ENCODE data around the gene INTS3.
"Not testable (repeated sequence)": the region's sequence is repeated elsewhere in the genome, so short reads cannot be mapped to it uniquely, and the experiment has no call there.

The INTS3 gene

DNA sequence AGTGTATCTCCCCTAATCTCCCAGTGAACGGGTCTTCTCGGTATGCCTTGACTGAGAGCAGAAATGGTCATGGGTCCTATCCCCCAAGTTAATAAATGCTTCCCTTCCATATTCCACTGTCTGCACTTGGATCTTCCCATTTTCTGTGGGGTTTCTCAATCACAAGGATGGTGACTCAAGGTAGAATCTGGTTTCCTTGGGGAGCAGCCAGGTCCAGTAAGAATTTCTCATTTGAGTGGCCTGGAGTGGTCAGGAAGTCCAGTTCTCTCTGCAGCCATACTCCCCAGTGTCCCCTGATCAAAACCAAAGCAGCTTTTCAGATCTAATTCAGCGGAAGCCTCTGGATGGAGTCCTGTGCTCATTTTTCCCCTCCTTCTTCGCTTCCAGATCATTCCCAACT, 32.6 kb downstream of the INTS3 start:
- DNase-seq = no peak

DNA sequence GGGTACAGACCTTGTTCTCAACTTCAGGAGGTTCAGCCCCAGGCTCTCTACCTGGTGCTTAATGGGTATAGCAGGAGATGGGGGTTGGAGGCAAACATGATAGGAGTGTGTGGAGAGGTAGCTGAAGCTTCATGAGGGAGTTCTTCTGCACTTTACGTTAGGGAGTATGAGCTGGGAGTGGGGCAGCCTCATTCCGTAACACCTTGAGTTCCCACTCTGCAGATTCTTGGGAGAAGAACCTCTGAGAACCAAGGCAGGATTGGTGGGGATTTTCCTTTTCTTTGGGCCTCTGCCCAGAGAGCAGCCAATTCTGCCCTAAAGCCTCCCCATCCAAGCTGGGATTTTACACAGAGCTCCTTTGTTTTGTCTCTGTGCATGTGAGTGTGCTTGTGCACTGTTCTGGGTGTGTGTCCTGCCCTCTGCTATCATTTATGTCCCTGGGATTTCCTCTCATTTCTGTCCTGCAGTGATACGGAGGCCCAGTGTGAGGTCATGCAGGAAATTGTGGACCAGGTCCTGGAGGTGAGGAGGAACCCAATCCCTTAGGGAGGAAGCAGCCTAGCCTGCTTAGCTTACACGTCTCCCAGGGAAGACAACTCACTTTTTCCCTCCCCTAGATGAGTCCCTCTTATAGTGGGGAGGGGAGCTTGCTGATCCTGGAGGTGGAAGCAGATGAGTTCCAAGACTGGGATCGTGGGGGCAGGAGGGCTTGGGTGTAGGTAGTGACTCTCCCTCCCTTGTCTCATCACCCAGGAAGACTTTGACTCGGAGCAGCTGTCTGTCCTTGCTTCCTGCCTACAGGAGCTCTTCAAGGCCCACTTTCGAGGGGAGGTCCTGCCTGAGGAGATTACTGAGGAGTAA, 35.7 kb downstream of the INTS3 start:
- DNase-seq = no peak

DNA sequence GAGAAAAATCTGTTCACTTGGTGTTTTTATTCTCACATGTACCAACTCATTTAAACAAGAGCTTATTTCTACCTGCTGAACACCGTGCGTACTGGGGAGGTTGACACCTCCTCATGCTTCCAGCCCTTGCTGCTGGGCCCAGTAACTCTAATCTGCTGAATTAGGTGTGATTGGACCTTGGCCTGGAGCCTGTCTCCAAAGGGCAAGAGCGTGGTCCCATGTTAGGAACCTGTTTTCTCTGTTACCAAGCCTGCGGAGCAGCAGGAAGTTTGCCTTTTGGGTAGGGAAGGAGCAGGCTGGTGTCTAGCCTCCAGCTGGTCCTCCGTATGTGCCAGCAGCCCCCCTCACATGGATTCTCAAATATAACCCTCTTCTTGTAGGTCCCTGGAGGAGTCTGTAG, 36.5 kb downstream of the INTS3 start:
- no peak for DNase-seq

DNA sequence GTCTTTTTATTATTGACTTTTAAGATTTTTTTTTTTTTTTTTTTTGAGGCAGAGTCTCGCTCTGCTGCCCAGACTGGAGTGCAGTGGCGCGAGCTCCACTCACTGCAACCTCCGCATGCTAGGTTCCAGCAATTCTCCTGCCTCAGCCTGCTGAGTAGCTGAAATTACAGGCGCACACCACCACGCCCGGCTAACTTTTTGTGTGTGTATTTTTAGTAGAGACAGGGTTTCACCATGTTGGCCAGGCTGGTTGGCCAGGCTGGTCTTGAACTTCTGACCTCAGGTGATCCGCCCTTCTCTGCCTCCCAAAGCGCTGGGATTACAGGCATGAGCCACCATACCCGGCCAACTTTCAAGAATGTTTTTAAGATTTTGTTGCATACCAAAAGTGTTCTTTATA, 38.8 kb downstream of the INTS3 start:
- not testable (repeated sequence) for DNase-seq

DNA sequence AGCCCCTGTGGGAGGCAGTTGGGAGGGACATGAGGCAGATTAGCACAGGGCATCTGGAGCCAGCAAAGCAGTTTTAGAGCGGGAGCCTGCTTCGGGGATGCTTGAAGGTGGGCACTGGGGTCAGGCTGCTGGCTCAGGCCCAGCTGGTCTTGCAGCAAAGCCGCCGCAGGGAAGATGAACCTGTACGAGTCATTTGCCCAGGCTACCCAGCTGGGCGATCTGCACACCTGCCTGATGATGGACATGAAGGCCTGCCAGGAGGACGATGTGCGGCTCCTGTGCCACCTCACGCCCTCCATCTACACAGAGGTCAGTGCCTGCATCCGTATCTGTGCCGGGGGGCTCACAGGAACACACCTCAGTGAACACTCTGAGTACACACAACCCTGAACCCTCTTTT, 39.7 kb downstream of the INTS3 start:
- no peak for DNase-seq

DNA sequence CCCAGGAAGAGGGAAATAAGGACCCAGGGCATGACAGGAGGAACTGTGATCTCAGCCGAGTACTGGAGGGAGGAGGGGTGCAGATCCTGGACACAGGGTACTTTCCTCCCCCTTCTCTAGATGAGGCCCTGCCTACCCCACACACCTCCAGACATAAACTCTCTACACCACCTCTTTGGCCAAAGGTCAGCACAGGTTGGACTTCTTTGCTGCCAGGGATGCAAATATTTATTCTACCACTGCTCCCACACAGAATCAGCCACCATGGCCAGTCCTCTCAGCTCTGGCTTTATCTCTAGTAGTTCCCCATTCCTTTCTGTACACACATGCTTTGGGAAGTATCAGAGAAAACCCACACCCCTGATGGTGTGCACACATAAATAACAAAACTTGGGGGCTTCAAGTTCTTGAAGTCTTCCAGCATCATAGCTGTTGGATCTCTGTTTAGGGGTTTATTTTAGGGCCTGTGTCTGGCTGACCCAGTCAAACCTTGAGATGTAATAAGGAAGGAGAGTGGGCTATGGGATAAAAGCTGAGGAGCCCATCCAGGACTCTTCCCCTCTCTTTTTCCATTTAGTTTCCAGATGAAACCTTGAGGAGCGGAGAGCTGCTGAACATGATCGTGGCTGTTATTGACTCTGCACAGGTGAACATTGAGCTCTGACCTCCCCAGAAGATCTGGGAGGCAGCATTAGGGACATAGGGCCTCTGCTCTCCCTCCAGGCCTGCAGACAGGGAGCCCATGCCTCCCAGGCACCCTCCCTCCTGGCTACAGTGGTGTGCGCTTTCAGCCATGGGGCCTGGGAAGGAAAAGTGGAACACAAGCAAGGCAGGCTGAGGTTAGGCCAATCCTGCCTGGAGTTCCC, 40.7 kb downstream of the INTS3 start:
- no peak for DNase-seq

DNA sequence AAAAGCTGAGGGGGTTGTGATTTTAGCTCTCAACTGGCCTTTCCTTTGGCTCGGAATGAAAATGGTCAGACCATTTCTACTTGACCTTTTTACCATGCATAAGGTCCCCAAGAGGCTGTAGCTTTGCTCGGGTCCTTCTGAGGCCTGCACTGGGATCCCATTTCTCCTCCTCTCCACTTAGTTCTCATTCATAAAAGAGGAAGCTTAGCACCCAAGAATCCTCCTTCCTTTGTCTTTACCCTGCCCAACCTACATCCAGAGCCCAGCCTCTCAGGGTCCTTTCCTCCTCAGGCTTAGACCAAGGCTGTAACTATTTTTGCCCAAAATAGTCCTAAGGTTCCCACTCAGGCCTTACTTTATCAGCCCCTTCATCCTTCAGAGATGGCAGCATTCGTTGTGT, 41.4 kb downstream of the INTS3 start:
- no peak for DNase-seq

DNA sequence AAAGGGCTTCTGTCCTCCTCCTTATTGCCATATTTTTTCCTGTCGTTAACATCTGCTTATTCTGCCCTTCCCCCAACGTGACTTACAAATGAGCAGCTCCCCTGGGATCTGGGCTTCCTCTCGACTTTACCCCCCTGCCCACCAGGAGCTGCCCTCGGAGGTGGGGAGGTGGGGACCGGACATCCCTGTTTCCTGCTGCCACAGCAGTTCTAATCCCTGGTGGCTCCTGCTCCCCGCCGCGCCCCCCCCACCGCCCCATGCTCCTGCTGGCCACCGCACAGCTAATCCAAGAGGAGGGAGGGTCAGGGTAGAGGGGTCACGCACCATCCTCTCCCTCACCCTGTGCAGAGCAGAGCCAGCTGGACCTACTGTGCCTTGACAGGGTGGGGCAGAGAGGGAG, 42.9 kb downstream of the INTS3 start:
- no peak for DNase-seq

DNA sequence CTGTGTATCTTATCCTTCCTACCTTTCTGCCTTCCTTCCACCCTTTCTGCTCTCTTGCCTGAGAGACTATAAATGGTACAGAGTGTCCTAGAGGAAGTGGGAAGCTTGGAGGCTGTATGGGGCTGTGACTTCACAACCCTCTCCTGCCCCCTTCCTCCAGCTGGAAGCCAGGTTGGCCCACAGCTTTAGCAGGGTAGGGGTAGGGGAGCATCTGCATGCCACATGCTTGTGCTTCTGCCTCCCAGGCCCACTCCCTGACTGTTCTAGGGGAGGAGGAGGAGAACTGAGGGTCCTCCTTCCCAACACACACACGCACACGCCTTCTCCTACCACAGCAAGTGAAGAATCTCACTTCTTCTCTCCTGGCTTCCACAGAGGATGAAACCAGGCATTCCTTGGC, 43.4 kb downstream of the INTS3 start:
- DNase-seq = no peak

DNA sequence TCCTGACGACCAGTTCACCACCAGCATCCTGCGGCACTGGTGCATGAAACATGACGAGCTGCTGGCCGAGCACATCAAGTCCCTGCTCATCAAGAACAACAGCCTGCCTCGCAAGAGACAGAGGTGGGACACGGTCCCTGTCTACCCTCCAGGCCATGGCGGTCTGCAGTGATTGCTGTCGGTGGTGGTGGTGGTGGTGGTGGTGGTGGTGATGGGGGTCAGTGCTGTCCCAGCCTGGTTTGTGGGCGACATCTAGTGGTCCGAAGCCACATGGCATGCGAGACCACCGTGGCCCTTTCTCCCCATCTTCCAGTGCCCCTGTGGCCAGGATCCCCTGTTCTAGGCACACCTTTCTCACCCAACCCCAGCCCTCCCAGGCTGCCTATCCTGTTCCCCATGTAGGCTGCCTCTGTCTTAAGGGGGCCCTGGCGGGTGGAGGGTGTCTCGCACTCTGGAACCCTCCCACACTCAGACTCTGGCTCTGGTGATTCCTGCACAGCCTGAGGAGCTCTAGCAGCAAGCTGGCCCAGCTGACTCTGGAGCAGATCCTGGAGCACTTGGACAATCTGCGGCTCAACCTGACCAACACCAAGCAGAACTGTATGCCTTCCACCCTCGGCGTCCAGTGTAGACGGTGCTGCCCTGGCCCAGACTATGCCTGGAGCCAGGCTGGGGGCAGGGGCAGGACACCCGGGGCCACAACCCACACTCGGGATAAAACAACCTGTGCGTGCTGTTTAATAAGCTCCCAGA, 44.2 kb downstream of the INTS3 start:
- peak; percentile 56 for DNase-seq

DNA sequence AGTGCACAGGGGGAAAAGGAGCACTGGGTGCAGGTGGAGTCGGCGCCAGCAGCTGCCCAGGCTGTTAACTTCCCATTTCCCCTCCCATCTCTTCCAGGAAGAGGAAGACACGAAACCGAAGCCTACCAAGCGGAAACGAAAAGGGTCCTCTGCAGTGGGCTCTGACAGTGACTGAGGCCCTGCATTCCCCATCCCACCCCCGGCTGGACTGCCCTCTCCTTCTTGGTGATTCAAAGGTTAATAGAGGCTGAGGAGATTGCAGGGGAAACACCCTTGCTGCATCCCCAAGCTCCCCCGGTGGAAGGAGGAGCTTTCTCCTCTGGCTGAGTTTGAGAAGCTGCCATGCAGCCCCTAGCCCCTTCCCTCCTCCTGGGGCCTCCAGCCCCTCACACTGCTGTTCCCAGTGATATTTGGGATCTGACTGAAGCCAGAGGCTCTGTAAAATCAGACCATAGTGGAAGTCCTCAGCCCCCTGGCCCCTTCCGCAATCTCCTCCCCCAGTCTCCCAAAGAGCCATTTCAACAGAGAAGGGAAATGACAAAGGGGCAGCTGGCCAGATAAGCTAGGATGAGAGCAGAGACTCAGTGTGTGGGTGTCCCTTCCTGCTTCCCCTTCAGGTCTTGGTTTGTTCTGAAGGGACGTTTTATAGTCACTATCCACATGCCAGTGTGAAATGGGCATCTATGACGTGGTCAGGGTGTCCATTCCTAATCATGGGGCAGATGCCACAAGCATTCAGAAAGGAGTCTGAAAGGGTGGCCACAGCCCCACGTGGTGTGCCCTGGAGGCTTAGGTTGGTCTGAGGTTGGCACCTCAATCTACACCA, 45.5 kb downstream of the INTS3 start:
- DNase-seq = no peak

DNA sequence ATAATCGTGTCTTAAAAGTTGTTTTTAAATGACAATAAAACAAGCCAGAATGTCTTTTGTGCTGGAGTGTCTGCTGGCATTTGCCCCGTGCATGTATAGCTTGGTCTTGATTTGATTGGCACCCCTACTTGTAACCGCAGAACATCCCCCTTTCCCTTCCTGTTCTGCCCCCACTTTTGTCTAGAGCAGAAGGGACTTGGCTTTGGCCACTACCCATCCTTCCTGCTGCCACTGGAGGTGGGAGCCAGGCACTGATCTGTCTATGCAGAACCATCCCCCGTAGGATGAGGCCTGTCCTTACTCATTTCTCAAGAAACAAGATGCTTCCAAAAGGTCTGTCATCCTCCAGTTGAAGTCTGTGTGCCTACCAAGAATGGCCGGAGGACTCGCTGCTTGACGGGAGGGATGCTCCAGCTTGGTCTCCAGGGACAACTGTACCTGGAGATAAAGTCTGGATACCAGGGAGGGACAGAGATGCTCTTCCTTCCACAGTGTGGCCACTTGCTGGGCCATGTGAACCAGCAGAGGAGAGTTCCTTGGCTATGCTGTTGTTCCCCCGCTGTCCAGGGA, 46.3 kb downstream of the INTS3 start:
- DNase-seq = no peak

DNA sequence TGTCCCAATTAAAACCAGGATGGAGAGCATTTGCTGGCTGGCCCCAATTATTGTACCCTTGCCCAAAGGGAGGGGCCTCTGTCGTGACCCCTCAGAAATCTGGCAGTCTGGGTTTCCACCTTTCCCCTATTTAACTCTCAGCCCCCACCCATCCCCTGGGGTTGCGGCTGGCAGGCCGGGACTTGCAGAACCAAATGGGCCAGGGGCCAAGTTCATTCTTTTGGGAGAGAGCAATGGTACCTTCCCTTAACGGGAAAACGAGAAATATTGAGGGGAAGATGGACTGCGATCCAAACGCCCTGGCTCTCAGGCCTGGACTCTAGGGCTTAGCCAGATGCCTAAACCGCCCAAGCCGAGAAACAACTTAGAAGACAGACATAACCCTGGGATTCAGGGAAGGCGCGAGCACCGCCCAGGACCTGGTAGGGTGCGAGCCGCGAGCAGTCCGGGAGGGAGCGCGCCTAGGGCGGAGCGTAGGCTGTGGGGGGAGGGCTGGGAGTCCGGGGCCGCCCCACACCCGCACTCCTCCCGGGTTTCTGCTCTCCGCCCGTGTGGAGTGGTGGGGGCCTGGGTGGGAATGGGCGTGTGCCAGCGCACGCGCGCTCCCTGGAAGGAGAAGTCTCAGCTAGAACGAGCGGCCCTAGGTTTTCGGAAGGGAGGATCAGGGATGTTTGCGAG, 47.1 kb downstream of the INTS3 start, which contains the start of gene SLC27A3:
Gene SLC27A3, plus strand, starts transcription at position 628 of the 678 bp plus-strand sequence. CDS start 91 bp downstream, outside the sequence.
- peak; percentile 92 for DNase-seq

DNA sequence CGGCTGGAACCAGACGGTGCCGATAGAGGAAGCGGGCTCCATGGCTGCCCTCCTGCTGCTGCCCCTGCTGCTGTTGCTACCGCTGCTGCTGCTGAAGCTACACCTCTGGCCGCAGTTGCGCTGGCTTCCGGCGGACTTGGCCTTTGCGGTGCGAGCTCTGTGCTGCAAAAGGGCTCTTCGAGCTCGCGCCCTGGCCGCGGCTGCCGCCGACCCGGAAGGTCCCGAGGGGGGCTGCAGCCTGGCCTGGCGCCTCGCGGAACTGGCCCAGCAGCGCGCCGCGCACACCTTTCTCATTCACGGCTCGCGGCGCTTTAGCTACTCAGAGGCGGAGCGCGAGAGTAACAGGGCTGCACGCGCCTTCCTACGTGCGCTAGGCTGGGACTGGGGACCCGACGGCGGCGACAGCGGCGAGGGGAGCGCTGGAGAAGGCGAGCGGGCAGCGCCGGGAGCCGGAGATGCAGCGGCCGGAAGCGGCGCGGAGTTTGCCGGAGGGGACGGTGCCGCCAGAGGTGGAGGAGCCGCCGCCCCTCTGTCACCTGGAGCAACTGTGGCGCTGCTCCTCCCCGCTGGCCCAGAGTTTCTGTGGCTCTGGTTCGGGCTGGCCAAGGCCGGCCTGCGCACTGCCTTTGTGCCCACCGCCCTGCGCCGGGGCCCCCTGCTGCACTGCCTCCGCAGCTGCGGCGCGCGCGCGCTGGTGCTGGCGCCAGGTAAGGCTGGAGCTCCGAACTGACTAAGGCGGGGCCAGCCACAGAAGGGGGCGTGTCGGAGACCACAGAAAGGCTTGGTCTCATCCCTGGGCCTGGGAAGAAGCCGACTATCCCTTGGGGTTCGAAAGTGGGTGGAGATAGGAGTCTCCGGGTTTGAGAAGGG, 47.8 kb downstream of the INTS3 start:
- peak; percentile 72 for DNase-seq

DNA sequence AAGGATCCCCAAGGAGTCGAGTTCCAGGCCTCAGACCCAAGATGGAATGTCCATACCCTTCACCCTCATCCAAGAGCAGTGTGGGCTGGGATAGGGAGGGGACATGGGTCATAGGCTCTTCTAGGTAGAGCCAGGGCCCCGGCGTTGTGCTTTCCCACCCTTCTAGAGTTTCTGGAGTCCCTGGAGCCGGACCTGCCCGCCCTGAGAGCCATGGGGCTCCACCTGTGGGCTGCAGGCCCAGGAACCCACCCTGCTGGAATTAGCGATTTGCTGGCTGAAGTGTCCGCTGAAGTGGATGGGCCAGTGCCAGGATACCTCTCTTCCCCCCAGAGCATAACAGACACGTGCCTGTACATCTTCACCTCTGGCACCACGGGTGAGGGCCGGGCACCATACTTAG, 48.5 kb downstream of the INTS3 start:
- DNase-seq = no peak

DNA sequence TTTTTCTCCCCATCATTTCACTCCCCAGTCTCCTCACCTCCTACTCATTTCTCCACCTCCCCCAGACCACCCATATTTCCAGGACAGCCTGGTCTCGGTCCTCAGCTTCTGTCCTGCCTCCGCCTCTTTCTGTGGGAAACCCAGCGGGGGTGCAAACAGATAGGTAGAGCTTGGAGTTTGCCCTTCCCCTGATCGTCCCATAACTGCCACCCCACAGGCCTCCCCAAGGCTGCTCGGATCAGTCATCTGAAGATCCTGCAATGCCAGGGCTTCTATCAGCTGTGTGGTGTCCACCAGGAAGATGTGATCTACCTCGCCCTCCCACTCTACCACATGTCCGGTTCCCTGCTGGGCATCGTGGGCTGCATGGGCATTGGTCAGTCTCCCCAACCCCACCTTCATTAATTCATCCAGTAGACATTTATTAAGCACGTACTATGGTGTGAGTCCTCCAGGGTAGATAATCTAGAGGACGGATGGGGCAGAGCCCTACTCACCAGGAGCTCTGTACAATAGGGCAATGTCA, 49.1 kb downstream of the INTS3 start:
- DNase-seq = no peak

DNA sequence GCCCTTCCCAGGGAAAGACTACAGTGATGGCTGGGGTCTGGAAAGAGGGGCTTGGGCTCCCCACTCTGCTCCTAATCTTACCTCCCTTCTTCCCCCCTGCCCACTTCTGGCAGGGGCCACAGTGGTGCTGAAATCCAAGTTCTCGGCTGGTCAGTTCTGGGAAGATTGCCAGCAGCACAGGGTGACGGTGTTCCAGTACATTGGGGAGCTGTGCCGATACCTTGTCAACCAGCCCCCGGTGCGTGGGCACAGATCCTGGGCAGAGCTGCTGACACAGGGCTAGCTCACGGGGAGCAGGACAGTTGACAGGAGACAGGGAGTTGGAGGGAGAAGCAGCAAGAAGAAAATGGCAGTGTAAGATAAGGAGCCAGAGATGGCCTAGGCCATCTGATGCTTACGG, 49.8 kb downstream of the INTS3 start:
- DNase-seq = no peak

DNA sequence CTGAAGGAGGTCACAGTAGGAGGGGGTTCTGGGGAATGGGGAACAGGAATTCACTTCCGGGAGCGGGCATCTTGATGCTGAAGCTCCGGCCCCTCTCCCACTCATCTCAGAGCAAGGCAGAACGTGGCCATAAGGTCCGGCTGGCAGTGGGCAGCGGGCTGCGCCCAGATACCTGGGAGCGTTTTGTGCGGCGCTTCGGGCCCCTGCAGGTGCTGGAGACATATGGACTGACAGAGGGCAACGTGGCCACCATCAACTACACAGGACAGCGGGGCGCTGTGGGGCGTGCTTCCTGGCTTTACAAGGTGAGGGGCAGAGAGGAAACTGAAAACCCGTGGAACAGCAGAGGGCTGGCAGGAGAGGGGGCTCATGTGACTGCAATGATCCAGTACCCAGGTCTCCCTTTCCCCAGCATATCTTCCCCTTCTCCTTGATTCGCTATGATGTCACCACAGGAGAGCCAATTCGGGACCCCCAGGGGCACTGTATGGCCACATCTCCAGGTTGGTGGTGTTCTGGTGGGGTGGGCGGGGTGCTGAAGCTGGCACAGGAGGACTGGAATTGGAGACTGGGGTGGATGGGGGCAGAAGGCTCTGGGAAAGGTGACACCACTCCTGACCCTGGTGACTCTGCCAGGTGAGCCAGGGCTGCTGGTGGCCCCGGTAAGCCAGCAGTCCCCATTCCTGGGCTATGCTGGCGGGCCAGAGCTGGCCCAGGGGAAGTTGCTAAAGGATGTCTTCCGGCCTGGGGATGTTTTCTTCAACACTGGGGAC, 50.4 kb downstream of the INTS3 start:
- no peak for DNase-seq

DNA sequence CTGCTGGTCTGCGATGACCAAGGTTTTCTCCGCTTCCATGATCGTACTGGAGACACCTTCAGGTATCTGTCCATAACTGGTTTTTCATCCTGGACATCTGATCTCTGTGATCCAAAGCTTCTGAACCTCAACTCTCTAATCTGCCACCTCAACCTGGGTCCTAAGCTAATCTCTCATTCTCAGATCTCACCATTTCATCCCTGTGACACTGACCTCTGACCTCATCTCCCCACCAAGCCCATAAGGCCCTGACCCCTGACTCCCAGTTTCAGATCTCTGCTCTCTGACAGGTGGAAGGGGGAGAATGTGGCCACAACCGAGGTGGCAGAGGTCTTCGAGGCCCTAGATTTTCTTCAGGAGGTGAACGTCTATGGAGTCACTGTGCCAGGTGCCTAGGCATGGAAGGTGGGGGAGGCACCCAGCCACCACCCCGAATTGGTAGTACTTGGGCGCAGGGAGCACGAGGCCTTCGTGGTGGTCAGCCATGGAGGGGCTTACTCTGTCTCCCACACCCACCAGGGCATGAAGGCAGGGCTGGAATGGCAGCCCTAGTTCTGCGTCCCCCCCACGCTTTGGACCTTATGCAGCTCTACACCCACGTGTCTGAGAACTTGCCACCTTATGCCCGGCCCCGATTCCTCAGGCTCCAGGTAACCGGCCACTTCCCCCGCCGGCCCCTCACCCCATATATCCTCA, 51.1 kb downstream of the INTS3 start:
- no peak for DNase-seq

Measured in NCI-H1694 treated with DMSO at 0.1 percent for 48 hours (cell line).